Transverse colon (tissue), 4 donors: ENCODE data around the gene PRPF38A.

Experiments
- EP300 ChIP-seq: sonication (generic); formaldehyde crosslinking; IDR thresholded peaks from one replicate; pipeline ENCODE4 v1.6.1; 2017; ENCODE audit warnings: antibody characterized with exemption, low read depth
- POLR2A ChIP-seq: fragments of 450-650 bp; IDR thresholded peaks from one replicate; pipeline ENCODE4 v1.6.1; 2016; ENCODE audit warnings: antibody characterized with exemption, mild to moderate bottlenecking, moderate library complexity
- POLR2AphosphoS5 ChIP-seq, 3 donors: sonication (generic); formaldehyde crosslinking; IDR thresholded peaks; one replicate each; pipeline ENCODE4 v1.6.1; 2016; ENCODE audit warnings: antibody characterized with exemption in 3 of 3
- TF ChIP-seq, protein P1 (sequence below), 5 experiments: fragments of 200-600 bp in 3 of 5; fragments of 450-650 bp in 2 of 5; sonication (generic) in 3 of 5; IDR thresholded peaks; 1 replicate in 2 of 5; 2 replicates in 3 of 5; pipeline ENCODE4 v1.5.1; 2016 to 2017; ENCODE audit warnings: antibody characterized with exemption in 5 of 5, inconsistent platforms in 3 of 5, mild to moderate bottlenecking in 2 of 5, moderate library complexity in 1 of 5

- TF ChIP-seq, protein P1, sequence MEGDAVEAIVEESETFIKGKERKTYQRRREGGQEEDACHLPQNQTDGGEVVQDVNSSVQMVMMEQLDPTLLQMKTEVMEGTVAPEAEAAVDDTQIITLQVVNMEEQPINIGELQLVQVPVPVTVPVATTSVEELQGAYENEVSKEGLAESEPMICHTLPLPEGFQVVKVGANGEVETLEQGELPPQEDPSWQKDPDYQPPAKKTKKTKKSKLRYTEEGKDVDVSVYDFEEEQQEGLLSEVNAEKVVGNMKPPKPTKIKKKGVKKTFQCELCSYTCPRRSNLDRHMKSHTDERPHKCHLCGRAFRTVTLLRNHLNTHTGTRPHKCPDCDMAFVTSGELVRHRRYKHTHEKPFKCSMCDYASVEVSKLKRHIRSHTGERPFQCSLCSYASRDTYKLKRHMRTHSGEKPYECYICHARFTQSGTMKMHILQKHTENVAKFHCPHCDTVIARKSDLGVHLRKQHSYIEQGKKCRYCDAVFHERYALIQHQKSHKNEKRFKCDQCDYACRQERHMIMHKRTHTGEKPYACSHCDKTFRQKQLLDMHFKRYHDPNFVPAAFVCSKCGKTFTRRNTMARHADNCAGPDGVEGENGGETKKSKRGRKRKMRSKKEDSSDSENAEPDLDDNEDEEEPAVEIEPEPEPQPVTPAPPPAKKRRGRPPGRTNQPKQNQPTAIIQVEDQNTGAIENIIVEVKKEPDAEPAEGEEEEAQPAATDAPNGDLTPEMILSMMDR (IDR thresholded peaks at IDR 0.05) = no peak
- no peak for TF ChIP-seq POLR2A
- no peak for TF ChIP-seq POLR2AphosphoS5 (IDR thresholded peaks at IDR 0.05)
- no peak for TF ChIP-seq EP300
These were observed 40.1 kb upstream of the PRPF38A start for GRCh38 chr1:52364235-52364839.
